CD4-positive, alpha-beta T cell treated with Interleukin-10 for 1 hour (primary cell): ENCODE results near the gene FAM120AOS.
A peak's percentile ranks its signal among the peaks of the same experiment; 100 is the strongest.

ENCODE experiments used
- DNase-seq: peaks from one replicate; pipeline ENCODE4 v3.0.0-alpha.2; 2020

The FAM120AOS gene

DNA sequence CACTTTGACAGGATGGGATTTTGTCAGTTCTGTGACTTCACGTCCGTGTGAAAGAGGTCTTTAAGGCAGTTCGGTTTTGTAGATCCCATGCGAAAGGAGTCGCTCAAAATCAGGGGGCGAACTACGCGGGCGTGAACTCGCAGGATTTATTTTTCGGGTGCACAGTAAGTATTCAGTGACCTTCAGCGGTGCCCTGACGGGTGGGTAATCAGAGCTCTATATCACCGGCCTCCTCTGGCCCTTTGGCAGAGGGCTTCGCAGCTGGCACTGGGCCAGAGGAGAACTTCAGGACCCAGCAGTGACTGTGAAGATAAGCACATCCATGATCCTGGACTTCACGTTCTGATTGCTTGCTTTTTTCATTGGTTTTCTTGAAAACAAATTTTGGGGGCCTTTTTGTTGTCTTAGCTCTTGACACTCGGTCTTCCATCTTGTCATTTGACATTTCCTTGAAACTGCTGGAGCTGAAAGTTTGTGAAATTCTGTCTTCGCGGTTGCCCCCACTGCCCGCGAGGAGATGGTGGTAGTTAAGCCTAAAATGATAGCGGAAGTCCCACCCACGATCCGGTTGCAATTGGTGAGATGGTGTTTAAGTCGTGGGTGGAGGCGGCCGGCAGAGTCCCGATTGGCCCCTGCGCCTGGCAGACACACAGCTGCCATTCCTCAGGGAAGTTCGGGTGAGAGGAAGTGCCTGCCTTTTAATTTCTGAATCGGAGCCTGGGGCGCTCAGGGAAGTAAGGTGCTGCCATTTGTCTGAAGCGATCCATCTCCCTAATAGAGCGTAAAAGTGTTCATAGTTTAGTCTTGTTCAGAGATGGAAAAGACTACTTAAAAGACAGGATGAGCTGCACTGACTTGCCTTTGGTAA lies at the start of gene FAM120AOS:
Gene FAM120AOS (minus strand): TSS at position 535 of the 868 bp plus-strand sequence. CDS start 872 bp downstream, outside the sequence.
- peak; percentile 86 for DNase-seq

DNA sequence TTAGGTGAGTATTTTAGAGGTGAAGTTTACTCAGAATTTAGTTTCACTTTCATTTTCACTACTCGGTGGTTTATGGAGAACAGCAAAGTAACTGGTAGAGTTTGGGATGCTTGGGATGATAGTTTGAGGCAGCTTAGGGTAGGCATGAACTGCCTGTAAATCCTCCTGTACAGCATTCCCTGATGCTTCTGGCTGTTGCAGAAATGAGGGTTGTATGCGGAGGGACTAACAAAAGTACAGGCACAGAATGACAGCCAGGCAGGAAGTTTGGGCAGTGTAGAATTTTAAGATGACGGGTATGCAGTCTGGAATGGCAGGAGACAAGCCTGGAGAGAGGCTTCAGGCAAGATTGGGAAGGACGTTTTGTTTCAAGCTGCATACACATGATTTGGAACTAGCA lies 48.0 kb upstream of the FAM120AOS start:
- peak; percentile 25 for DNase-seq

DNA sequence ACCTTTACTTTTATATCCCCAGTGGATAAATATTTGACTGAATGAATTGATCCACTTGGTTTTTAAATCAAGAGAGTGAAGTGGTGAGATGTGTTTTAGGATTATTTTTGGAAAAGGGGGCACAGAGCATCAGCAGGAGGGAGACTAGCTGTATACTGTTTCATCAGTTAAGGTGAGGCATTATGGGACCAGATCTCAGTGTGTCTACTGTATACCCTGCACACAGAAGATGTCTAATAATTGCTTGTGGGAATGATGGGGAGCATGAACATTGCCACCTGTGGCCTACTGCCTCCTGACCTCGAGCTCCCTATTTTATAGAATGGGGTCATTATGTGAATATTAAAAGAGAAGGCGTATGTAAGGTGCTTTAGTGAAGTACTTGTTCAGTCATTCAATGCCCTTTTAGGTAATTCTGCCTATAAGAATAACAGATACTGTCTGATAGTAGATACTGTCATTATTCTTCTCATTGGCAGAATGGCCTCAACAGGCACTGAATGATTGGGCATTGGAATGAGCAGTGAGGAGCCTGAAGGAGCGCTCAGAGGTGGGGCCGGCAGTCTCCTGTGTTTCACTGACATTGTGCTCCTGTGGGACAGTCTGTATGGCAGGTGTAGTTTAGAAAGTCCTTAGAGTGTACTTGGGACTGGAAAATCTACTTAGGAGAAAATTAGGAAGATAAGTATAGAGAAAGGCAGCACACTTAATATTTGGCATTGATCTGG lies 47.4 kb upstream of the FAM120AOS start:
- no peak for DNase-seq

DNA sequence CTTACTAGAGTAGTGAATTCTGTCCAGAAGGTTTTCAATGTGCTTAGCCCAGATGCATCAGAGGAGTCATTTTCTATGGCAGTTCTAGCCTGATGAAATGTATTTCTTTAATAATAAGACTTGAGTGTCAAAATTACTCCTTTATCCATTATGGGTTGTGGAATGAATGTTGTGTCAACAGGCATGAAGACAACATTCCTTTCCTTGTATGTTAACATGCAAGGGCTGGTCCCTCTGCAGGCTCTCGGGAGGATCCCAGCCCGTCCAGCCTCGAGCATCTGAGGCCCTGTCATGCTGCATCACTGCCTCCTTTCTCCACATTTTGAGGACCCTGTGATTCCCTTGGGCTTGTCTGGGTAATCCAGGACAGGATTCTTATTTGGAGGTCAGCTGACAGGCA lies 42.9 kb upstream of the FAM120AOS start:
- no peak for DNase-seq

DNA sequence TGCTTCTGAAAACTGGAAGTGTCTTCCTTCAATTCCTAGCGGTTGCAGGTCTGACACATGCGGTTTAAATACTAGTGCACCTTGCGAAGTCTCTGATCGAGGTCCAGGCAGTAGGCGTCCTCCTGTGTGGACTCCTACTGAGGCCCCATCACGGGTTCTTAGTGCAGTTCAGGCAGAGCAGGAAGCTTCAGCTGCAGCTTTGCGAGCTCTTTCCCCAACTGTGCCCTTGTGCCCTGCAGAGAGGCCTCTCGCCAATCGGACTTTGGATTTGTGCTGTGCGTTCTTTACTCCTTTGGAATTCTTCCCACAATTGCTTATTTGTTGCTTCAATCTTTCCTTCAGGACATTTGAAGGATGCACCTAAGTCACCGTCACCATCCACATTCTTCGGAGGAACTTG lies 40.6 kb upstream of the FAM120AOS start:
- no peak for DNase-seq

DNA sequence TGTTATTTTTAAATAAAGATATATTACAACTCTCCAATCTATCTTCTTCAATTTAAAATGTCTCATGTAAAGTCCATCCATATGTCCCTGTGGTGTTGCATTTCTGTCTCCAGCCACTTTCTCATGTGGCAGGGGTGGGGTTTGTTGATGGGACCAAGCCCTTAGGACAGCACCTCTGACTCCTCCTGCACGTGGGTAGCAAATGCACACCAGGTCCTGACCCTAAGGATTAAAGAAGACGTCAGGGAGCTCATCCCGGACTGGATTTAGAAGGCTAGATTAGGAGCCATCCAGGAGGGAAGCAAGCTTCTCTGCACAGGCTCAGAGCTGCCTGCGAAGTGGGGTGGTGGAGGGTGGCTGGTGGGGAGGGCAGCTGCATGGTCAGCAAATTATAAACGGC lies 38.9 kb upstream of the FAM120AOS start:
- DNase-seq: no peak

DNA sequence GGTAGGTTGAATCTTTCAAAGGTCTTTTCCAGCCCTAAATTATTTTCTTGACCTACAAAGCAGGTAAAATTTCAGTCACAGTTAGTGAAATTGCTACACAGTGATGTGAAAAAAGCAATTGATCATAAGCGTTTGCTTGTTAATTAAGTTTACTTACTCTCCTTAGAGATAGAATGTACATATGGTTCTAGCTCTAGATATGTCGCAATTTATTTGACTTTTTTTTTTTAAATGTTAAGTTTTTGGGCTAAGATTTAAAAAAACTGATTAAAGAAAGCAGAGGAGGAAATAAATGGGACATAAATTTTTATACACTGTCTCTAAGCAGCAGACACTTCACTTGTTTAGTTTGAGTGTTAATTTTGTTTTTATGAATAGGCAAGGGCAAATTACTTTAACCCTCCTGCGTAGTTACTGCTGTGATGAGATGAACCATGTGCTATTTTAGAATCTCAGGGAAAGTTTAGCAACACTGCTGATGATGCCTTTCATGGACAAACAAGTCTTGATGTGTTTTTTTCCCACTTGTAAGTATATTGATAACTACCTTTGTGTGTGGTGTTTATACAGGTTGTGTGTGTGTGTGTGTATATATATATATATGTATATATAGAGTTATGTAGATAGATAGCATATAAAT lies 38.3 kb upstream of the FAM120AOS start:
- DNase-seq: no peak

DNA sequence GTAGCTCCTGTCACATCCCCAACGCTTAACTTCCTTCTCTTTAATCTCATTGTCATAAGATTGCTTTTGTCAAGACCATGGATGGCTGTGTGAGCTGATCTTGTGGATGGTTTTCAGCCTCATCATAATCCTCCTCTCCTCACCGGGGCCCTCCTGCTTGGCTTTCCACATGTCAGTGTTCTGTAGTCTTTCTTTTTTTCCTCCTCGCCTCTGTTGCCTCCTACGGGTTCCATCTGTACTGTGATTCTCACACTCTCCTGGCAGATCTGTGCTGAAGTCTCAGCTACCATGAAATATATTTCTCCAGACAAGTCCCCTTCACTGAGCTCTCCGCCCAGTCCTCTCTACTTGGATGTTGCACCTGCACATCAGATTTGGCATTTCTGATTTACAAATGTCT lies 34.9 kb upstream of the FAM120AOS start:
- no peak for DNase-seq

DNA sequence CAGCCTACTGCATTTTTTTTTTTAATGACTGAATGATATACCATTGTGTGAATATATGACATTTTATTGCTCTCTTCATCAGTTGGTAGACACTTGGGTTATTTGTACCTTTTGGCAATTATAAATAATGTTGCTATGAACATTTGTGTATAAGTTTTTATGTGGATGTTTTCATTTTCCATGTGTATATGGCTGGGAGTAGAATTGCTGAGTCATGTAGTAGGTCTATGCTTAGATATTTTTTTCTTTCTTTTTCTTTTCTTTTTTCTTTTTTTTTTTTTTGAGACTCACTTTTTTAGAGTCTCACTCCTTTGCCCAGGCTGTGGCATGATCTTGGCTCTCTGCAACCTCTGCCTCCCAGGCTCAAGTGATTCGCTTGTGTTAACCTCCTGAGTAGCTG lies 32.9 kb upstream of the FAM120AOS start:
- DNase-seq: no peak

DNA sequence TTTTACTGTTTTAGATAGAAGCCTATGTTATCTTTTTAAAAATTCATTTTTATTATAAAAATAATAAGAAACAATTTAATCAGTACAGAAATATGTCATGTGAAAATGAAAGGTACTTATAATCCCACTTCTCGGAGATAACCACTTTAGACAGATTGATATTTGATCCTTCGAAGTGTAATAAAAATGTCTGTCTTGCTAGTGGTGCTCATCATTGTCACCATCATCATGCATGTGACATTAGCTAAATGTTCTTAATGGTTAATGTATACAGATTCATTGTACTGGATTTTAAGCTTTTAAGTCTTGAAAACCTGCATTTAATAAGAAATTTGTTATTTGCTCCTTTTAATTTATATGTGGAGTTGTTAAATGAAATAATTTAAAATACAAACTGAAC lies 30.1 kb upstream of the FAM120AOS start:
- DNase-seq: no peak

DNA sequence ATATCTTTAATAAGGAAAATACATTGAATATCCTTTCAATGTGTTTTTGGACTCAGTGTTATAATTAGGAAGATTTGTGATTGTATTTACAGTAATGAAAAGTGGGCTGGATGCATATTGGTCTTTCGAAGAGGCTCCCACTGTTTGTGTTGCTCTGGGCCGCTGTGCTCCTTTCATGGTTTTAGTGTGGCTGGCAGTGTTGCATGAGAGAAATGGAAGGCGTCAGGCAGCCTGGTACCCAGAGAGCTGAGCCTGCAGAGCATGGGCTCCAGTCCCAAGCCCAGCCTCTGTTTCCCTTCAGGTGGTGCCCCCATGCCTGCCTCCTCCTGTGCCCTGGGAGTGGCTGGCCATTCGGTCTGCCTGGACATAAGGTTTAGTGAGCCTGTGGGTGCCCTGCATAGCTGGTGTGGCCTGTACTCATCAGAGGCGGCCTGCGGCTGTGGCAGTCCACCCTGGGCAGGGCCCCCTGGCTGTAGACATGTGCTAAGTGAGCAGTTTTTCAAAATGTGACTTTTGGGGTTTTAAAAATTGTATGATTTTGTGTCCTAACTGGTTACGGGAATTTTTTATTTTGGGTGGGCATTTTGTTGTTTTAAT lies 27.4 kb upstream of the FAM120AOS start:
- DNase-seq: no peak

DNA sequence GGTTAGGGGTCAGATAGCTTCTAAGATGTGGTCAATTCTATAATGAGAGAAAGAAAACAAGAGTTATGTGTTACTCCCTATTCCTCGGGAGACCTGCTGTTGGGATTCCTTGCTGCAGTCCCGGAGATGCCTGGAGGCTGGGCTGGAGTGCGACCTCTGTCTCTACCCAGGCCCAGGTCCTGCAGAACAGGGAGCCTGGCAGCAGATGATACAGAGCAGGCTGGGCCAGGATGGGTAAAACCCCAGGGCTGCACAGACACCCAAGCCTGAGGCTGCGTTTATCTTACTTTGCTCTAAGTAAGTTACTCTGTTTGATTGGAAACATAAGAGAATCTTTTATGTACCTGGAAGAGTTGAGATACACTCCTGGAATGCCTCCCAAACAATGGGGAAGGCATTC lies 26.9 kb upstream of the FAM120AOS start:
- DNase-seq: no peak

DNA sequence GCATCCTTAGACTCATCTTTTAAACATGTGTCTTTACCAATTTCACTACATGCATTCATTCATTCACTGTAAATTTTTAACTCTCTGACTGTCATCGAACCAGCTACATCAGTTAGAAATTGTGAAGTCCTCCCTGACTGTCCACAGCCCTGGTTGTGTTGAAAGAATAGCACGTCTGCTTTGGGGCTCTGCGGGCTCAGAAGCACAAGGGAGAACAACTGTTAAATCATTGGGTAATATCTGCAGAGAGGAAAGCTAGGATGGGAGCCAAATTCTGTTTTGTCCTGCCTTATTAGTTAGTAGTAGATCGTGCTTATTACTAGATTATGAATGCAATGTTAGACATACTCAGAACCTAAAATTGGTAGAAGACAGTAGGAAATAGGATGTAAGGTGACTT lies 26.3 kb upstream of the FAM120AOS start:
- DNase-seq: no peak

DNA sequence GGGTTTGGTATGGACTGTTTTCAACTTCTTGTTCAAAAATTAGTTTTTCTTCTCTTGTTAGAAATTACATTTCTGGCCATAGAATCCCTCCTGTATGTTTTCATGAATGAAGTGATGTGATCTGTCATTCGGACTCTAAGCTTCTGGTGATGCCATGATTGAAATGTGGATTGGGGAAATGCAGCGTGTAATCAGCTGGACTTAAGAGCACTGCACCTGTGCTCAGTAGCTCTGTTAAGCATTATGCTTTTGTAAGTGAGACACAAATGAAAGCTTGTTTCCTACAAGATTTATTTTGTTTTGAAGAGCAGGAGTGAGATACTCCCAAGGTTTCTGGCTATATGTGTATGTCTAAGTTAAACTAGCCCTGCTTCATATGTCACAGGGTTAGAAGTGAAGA lies 24.0 kb upstream of the FAM120AOS start:
- no peak for DNase-seq

DNA sequence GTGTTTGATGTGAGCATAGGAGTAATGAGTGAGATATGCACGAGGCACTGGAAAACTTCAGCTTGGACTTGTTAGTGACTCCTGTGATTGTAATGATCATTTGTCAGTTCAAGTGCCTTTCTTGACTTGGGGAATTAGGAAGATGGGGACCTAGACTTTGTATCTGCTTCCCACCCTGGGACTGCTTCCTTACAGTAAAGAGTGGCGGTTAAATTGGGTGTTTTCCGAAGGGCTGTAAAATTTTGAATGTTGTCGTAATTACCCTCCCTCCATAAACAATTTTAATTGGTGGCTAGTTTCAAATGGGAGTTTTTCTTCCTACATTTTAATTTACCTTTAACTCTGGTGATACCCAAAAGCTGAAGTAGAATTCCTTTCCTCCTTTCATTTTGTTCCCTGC lies 23.5 kb upstream of the FAM120AOS start:
- DNase-seq: no peak

DNA sequence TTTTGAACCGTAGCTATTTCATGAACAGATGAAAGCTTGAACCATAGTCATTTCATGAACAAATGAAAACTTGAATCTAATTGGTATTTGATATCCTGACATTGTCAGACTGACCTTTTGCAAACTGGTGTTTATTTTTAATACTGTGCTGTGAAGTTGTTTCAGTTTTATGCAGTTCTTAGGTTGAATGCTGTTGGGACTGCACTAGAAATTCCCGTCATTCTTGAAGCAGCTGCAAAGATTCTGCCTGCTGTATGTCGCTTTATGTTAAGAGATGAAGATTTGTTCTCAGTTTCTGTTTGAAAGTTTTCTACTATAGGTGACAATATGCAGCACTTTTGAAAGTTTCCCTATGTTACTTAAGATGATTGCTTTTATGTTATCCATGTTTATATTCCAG lies 22.5 kb upstream of the FAM120AOS start:
- no peak for DNase-seq

DNA sequence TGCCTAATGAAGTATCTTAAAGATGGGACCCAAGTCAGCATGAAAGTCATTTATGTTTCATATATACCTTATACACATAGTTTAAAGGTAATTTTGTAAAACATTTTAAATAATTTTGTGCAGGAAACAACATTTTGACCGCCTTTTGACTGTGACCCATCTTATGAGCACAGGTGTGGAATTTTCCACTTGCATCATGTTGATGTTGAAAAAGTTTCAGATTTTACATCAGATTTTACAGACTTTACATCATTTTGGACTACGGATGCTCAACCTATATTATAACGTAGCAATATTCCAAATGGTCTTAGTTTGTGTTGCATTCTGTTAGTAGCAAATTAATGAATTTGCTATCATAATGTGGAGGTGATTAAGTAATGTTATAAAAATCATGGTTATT lies 21.7 kb upstream of the FAM120AOS start:
- DNase-seq: no peak

DNA sequence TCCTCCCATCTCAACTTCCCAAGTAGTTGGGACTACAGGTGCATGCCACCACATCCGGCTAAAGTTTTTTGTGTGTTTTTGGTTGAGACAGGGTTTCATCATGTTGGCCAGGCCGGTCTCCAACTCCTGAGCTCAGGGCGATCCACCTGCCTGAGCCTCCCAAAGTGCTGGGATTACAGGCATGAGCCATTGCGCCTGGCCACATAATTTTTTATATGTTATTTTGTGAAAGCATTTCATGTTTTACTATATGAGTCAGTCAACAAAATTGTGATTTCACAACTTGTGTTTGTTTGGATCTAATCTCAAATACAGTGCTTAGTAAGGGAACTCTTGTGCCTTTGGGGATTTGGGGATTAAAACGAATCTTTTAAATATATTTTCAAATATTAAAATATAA lies 20.0 kb upstream of the FAM120AOS start:
- DNase-seq: no peak

DNA sequence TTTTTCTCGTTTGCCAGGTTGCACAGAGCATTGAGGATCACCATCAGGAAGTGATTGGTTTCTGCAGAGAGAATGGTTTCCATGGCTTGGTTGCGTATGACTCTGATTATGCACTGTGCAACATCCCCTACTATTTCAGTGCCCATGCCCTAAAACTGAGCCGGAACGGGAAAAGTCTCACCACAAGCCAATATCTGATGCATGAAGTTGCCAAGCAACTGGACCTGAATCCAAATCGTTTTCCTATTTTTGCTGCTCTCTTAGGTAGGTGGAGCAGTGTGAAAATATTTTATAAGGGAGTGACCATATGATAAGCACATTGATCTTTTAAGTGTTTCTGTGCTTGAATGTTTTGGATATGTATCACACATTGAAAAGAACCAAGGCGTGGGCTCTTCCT lies 17.7 kb upstream of the FAM120AOS start:
- DNase-seq: no peak

DNA sequence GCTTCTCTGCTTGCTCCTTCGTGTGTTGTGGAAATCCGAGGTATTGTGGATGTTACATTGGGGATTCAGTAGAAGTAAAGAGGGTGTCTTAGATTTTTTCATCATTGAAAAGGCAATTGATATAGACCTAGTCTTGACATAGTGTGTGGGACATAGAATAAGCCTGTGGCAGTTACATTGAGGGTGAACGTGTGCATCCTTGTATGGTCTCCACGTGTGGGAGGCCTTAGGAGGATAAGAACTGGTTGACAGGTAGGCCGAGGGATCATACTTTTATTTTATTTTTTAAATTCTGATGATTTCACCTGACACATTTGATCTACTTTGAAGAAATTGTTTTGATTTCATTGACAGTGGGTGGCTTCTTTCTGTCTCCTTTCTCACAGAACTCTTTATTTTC lies 17.0 kb upstream of the FAM120AOS start:
- no peak for DNase-seq

DNA sequence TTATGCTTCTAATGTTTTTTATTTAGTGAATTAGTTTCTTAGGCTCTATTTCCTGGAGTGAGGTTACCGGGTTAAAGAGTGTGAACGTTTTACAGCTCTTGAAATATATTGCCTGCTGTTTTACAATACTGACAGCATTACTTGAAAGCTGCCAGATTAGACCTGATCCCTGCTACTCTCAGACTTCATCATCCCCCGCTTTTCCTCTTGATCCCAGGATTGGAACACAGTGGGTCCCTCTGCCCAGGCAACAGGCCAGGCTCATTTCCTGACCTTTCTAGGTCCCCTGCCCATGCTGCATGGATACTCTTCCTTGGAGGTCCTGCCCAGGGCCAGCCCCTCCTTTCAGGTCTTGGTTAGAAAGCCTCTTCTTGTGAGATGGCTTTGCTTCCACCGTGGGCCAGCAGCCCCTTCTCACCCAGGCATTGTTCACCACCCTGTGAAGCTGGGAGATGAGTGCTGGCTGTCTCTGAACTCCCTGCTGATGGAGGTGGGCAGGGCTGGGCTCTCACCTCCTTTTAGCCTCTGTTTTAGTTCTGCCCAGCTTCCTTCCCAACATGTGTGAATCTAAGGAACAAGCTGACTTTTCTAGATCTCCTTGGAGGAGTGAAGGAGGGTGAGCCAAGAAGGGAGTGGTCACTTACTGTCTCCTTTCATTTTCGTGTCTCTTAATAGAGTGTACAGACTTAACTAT lies 15.5 kb upstream of the FAM120AOS start:
- DNase-seq: no peak

DNA sequence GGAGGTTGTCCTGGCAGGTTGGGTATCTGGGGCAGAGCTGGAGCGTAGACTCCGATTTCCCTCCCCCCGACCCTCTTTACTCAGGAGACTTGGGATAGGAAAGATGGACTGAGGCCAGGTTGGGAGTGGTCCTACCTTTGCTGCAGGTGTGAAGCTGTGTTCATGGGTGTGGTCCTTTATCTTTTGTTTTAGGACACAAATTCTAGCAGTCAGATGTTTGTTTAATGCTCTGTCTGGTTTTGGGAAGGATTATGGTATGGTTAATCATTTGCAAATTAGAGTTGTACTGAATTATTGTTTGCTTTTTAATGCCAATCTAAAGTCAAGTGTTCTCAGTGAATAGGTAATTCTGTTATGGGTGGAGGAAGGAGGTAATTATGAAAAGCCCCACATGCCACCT lies 14.1 kb upstream of the FAM120AOS start:
- no peak for DNase-seq

DNA sequence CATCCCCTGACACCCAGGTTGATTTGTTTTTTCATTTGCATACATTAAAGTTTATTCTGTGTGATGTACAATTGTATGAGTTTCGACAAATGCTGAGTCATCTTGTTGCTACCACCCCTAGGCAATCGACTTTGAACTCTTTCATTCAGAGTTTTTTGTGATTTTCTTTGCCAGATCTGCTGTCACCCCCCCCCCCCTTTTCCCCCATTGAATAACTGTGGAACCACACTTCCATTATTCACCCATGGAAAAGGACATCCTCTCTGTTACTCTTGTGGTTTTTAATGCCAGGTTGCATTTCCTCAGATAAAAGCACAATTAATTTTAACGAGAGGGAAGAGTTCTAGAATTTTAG lies 13.7 kb upstream of the FAM120AOS start:
- DNase-seq: no peak
